SHP77 (cell line): Measurements from ENCODE around the gene ADGRG4.
"Not testable (repeated sequence)": the region's sequence is repeated elsewhere in the genome, so short reads cannot be mapped to it uniquely, and the experiment has no call there.

Experiments
- DNase-seq, 2 experiments: peaks; one replicate each; lab custom pipeline; 2025; lab: John Stamatoyannopoulos, UW

The ADGRG4 gene

GRCh38 chrX:136386173-136386572 is 85.4 kb downstream of the ADGRG4 start:
- no peak for DNase-seq

DNA sequence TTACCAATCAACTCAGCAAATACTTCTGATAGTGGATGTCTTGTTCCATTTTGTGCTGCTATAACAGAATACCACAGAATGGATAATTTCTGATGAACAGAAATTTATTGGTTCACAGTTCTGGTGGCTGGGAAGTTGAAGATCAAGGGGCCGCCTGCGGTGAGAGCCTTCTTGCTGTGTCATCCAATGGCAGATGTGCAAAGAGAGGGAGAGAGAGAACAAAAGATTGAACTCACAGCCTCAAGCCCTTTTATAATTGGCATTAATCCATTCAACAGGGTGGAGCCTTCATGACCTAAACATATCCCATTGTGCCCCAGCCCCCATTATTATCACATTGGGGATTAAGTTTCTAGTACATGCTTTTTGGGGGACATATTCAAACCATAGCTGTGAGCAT is 86.1 kb downstream of the ADGRG4 start:
- peak in 1 of 2 experiments; percentile 0 for DNase-seq

GRCh38 chrX:136387951-136388502 is 87.3 kb downstream of the ADGRG4 start:
- no peak for DNase-seq

DNA sequence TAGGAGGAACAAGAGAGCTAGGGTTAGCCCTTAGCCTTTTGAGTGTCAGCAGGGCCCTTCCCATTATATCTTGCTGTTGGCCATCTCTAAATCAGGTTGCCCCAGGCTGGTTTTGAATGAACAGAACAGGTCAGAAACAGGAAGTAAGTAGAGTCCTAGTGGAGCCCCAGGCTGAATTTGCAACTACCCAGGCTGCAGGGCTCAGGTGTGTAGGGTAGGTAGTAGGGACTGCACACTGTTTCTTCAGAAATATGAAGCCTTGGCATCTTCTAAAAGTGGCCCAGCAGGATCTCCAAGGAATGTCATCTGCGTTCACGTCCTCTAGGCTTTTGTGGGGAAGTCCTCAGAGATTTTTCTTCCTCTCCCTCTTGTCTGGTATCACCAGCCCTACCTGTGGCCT is 90.2 kb downstream of the ADGRG4 start:
- DNase-seq: no peak

DNA sequence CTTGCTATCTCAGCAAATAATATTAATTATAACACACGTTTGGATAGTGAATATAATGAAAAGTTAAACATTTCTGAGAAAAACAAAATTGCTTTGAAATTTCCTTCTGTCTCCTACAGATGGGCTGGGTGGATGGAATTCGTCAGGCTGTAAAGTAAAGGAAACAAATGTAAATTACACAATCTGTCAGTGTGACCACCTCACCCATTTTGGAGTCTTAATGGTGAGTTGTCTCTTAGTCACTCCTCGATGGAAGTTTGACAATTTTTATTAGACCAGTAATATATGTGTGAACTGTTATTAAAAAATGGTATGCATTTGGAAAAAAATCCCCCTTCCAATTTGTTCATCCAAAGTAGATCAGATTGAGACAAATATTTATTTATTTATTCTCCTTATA is 94.5 kb downstream of the ADGRG4 start:
- DNase-seq: no peak

DNA sequence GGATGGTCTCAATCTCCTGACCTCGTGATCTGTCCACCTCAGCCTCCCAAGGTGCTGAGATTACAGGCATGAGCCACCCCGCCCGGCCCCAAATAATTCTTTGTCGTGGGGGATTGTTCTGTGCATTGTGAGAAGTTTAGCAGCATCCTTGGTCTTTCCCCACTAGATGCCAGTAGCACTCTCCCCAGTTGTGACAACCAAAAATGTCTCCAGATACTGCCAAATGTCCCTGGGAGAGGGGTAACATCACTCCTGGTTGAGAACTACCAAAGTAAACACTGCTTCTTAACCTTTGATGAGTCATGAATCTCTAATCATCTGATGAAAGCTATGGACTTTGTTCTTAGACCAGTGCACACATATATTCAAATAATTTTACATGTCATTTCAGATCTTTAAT is 96.2 kb downstream of the ADGRG4 start:
- DNase-seq: no peak

DNA sequence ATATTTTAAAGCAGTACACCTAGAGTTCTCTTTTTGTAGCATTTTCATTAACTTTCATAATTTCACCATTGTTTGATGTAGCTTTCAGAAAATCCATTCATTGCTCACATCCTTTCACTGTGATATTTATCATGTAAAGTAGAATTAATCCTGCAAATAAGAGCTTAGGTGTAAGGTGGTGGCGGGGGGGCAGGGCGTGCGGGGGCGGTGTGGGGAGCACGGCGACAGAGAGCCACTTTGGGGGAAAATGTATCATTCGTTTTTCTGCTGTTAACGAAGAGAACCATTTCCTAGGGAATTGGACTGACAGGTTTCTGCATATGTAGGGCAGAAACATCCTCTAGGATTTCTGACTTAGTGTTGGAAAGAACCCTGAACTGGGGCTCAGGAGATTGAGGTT is 104.4 kb downstream of the ADGRG4 start:
- no peak for DNase-seq

- DNase-seq: no peak
Measured at GRCh38 chrX:136417806-136418205, 117.0 kb downstream of the ADGRG4 start.

DNA sequence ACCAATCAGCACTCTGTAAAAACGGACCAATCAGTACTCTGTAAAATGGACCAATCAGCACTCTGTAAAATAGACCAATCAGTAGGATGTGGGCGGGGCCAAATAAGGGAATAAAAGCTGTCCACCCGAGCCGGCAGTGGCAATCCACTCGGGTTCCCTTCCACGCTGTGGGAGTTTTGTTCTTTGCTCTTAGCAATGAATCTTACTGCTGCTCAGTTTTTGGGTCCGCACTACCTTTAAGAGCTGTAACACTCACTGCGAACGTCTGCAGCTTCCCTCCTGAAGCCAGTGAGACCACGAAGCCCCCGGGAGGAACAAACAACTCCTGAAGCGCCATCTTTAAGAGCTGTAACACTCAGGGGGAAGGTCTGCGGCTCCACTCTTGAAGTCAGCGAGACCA is 120.6 kb downstream of the ADGRG4 start:
- DNase-seq: no peak

DNA sequence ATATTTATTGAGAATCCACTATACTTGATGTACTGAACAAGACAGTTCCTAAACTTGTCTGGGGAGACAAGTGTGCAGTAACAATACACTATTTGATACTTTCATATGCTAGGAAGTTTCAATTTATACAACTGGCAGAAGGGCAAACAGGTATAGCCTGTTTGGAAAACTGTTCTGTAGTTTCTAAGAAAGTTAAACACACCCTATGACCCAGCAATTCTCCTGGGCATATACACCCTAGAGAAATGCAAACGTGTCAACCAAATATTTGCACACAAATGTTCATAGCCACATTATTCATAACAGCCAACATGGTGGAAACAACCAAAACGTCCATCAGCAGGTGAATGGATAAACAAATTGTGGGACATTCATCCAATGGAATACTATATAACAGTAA is 123.0 kb downstream of the ADGRG4 start:
- no peak for DNase-seq

DNA sequence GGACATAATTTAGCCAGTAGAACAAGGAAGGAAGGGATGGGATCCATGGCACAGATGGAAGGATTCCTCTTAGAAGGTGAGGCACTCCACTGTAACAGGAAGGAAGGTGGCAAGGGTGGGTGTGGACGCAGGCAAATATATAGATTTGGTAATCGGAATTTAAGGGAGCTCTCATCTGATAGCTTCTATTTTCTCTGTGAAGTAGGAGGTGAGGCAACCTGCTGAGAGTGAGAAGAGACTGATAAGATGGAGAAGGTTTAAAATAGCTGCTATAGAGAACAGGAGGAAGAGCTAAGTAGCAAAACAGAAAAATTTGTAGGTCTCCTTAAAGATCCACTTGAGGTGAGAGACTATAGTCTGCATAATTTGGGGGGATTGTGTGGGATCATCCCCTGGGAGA is 125.2 kb downstream of the ADGRG4 start:
- no peak for DNase-seq

DNA sequence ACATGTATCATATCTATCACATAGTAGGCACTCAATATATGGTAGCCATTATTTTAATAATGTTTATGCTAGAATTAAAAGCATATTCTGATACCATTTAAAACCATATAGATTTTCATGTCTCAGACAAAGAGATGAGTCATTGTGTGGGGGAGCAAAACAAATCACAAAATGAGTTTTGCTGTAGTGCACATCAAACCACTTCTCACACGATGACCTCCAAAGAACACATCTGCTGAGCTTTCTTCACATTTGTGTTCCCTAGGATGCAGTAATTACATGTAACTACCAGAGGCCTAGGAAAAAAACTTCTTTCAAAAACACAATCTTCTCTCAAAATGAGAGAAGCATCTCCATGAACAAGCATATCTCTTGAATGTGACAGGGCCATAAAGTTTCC is 130.9 kb downstream of the ADGRG4 start:
- no peak for DNase-seq

GRCh38 chrX:136437774-136438173 is 137.0 kb downstream of the ADGRG4 start:
- no peak for DNase-seq

GRCh38 chrX:136438192-136438591 is 137.4 kb downstream of the ADGRG4 start:
- no peak for DNase-seq

DNA sequence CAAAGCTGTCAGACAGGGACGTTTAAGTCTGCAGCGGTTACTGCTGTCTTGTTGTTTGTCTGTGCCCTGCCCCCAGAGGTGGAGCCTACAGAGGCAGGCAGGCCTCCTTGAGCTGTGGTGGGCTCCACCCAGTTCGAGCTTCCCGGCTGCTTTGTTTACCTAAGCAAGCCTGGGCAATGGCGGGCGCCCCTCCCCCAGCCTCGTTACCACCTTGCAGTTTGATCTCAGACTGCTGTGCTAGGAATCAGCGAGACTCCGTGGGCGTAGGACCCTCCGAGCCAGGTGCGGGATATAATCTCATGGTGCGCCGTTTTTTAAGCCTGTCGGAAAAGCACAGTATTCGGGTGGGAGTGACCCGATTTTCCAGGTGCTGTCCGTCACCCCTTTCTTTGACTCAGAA is 144.9 kb downstream of the ADGRG4 start:
- DNase-seq: not testable (repeated sequence)

GRCh38 chrX:136446208-136446607 is 145.4 kb downstream of the ADGRG4 start:
- no peak for DNase-seq

GRCh38 chrX:136447308-136447707 is 146.5 kb downstream of the ADGRG4 start:
- DNase-seq: no peak

GRCh38 chrX:136447968-136448367 is 147.2 kb downstream of the ADGRG4 start:
- no peak for DNase-seq

DNA sequence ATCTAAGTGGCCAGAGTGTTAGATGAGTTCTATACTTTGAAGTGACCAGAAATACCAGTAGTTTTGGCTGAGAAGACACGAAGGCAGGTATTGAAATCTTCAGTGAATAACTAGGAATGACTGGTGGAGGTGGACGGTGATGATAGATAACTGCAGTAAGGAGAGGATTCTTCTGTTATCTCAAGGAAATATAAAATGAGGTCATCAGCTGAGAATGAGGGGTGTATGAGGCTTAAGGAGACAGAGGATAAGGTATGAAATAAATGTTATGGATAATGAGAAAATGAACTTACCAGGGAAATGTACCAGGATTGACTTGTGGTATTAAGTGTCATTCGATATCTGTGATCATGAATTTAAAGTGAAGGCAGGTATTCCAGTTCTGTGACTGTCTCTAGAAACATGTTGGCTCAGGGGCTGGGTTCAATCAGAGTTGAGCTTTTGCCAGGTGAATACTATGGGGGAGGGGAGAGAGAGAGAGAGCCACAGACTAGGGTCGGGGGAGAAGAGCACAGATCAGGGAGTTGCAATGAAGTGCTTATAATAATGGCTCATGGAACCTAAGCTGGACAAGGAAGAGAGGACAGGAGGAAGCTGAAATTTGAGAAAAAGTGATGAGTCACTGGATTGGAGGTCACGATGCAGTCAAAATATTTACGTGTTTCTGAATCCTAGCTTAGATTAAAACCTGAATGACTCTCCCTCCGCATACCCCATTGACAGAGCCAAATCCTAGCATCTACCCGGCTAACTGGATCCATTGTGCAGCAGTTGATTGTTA is 149.5 kb downstream of the ADGRG4 start:
- DNase-seq: no peak

DNA sequence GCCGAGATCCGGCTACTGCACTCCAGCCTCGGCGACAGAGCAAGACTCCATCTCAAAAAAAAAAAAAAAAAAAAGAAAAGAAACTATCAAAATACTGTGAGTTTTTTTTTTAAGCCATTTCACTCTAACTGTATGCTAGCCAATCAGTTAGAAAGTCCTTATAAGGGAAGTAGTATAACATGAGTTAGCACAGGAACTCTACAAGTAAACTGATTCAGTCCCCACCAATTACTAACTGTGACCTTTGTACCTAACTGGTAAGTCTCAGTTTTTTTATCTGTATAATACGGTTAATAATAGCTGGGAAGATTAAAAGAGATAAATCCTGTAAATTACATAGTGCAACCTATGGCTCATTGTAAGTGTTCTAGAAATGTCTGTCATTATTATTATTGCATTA is 151.9 kb downstream of the ADGRG4 start:
- no peak for DNase-seq

DNA sequence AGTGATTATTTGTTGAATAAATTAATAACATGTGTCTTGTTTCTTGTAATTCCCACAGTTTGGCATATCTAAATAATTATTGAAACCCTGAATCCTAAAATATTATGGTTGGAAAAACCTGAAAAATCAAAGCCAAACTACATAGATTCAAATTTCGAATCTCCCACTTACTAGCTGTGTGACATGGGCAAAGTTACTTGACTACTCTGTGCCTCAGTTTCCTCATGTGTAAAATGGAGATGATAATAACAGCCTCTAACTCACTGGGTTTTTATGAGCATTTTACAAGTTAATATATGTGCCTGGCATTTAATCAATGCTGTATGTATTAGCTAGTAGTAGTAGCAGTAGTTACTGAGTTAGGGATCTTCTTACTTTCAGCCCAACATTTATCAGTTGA is 152.4 kb downstream of the ADGRG4 start:
- no peak for DNase-seq

DNA sequence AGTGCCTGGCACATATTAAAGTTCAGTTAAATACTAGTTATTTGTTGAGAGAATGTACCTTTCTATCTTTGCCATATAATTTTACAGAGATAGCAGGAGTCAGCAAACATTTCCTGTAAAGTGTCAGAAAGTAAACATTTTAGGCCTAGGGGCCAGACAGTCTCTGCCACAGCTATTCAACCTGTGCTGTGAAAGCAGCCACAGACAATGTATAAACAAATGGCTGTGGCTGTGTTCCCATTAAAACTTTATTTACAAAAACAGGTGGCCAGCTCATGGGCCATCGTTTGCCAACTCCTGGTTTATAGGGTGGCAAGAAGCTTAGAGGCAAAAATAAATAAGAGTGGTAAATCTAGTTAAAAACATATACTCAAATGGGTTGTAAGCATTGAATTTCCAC is 153.0 kb downstream of the ADGRG4 start:
- no peak for DNase-seq

DNA sequence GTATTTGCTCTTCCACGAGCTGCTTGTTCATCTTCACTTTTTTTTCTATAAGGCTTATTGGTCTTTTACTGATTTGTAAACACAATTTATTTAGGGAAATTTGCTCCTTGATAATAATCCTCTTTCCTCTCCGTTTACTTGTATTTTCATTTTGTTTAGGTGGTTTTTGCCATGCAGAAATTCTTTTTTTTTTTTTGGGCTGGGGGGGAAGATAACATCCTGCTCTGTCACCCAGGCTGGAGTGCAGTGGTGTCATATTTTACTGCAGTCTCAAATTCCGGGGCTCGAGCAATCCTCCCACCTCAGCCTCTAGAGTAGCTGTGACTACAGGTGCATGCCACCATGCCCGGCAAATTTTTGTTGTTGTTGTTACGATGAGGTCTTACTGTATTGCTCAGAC is 155.4 kb downstream of the ADGRG4 start:
- no peak for DNase-seq

GRCh38 chrX:136457303-136457917 is 156.6 kb downstream of the ADGRG4 start:
- no peak for DNase-seq
